GM21786 (cell line): Measurements from ENCODE around the gene STAB1.

Source experiments
- ATAC-seq: cut with Tn5 transposase; IDR thresholded peaks from one replicate; pipeline ENCODE4 v1.9.1; 2021; ENCODE audit not compliant: unreplicated experiment

Gene STAB1

GRCh38 chr3:52532838-52533622 is 37.9 kb downstream of the STAB1 start:
- no peak for ATAC-seq

- ATAC-seq, result no peak
Observed at GRCh38 chr3:52533623-52534280, 38.6 kb downstream of the STAB1 start, which contains the start of gene NT5DC2. Gene NT5DC2 (minus strand): TSS chr3:52533857. CDS start chr3:52533737, 120 bp downstream.

GRCh38 chr3:52534281-52535183 is 39.4 kb downstream of the STAB1 start:
- no peak for ATAC-seq

- ATAC-seq, result no peak
Observed at GRCh38 chr3:52535411-52536111, 40.4 kb downstream of the STAB1 start.

- ATAC-seq, result no peak
Observed at GRCh38 chr3:52536112-52536368, 40.9 kb downstream of the STAB1 start.

- ATAC-seq, result peak; percentile 82
Observed at GRCh38 chr3:52536369-52537164, 41.4 kb downstream of the STAB1 start, which contains the start of gene UQCC5. Gene UQCC5 (plus strand): TSS chr3:52536605. CDS start chr3:52536756, 151 bp downstream.

- ATAC-seq, result no peak
Observed at GRCh38 chr3:52537165-52537620, 42.1 kb downstream of the STAB1 start.

GRCh38 chr3:52537726-52538421 is 42.7 kb downstream of the STAB1 start:
- no peak for ATAC-seq

- ATAC-seq, result no peak
Observed at GRCh38 chr3:52539010-52539653, 44.0 kb downstream of the STAB1 start.

- no peak for ATAC-seq
Observed at GRCh38 chr3:52541050-52541449, 45.9 kb downstream of the STAB1 start.

GRCh38 chr3:52544937-52545336 is 49.8 kb downstream of the STAB1 start:
- ATAC-seq, result no peak

GRCh38 chr3:52546111-52546901 is 51.2 kb downstream of the STAB1 start:
- no peak for ATAC-seq

GRCh38 chr3:52547143-52547542 is 52.0 kb downstream of the STAB1 start:
- no peak for ATAC-seq

GRCh38 chr3:52551118-52551517 is 56.0 kb downstream of the STAB1 start:
- ATAC-seq, result no peak

- ATAC-seq, result no peak
Observed at GRCh38 chr3:52552089-52552488, 57.0 kb downstream of the STAB1 start.

GRCh38 chr3:52554026-52554755 is 59.1 kb downstream of the STAB1 start:
- ATAC-seq, result no peak

GRCh38 chr3:52555056-52555455 is 59.9 kb downstream of the STAB1 start:
- no peak for ATAC-seq
